Epithelial cell of alveolus of lung (primary cell): ENCODE results near the gene MEGF6. TPM values are rescaled to one million over a fixed set of nuclear protein-coding genes. Genes with fewer than 3 reads are reported as not detected.

ENCODE experiments used
- total RNA-seq: library from RNA; depleted of rRNA; stranded (reverse); fragments of >200 nt; gene quantifications from 2 replicates; pipeline ENCODE4 v1.2.1, GENCODE V29; 2015

MEGF6 gene, protein sequence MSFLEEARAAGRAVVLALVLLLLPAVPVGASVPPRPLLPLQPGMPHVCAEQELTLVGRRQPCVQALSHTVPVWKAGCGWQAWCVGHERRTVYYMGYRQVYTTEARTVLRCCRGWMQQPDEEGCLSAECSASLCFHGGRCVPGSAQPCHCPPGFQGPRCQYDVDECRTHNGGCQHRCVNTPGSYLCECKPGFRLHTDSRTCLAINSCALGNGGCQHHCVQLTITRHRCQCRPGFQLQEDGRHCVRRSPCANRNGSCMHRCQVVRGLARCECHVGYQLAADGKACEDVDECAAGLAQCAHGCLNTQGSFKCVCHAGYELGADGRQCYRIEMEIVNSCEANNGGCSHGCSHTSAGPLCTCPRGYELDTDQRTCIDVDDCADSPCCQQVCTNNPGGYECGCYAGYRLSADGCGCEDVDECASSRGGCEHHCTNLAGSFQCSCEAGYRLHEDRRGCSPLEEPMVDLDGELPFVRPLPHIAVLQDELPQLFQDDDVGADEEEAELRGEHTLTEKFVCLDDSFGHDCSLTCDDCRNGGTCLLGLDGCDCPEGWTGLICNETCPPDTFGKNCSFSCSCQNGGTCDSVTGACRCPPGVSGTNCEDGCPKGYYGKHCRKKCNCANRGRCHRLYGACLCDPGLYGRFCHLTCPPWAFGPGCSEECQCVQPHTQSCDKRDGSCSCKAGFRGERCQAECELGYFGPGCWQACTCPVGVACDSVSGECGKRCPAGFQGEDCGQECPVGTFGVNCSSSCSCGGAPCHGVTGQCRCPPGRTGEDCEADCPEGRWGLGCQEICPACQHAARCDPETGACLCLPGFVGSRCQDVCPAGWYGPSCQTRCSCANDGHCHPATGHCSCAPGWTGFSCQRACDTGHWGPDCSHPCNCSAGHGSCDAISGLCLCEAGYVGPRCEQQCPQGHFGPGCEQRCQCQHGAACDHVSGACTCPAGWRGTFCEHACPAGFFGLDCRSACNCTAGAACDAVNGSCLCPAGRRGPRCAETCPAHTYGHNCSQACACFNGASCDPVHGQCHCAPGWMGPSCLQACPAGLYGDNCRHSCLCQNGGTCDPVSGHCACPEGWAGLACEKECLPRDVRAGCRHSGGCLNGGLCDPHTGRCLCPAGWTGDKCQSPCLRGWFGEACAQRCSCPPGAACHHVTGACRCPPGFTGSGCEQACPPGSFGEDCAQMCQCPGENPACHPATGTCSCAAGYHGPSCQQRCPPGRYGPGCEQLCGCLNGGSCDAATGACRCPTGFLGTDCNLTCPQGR (N-terminal part only)
- total RNA-seq: 2.8 and 3.8 TPM in 2 replicates

DNA sequence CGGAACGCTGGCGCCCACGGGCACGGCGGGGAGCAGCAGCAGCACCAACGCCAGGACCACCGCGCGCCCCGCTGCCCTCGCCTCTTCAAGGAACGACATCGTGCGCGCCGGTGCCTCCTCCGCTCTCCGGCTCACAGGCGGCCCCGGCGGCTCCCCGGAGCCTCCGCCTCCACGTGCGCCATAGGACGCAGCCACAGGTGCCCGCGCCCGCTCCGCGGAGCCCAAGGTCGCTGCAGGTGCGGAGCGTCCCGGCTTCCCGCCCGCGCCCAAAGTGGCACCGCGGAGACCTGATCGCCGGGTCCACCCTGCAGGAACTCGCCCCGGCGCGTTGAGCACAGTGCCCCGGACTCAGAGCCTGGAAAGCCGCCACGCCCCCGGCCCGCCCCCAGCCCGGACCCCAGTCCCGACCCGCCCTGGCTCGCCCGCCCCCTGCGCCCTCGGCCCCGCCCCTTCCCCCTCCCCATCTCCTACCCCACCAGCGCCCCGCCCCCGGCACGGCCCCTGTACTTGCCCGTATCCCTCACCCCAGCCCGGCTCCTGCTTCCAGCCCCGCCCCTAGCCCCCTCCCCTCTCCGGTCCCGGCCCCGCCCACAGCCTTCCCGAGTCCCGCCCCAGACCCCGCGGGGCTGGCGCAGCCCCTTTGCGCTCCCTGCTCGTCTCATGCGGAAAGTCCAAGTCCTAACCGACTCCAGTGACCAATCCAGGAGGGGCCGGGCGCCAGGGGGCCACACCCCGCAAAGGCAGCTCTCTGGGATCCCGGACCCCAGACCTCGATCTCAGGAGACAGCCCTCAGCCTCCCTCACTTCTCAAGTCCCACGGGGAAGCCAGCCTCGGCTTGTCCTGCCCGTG, at the start of gene MEGF6:
MEGF6 (minus strand) TSS at position 339 of the 850 bp plus-strand sequence; CDS start at position 99, 240 bp downstream.

DNA sequence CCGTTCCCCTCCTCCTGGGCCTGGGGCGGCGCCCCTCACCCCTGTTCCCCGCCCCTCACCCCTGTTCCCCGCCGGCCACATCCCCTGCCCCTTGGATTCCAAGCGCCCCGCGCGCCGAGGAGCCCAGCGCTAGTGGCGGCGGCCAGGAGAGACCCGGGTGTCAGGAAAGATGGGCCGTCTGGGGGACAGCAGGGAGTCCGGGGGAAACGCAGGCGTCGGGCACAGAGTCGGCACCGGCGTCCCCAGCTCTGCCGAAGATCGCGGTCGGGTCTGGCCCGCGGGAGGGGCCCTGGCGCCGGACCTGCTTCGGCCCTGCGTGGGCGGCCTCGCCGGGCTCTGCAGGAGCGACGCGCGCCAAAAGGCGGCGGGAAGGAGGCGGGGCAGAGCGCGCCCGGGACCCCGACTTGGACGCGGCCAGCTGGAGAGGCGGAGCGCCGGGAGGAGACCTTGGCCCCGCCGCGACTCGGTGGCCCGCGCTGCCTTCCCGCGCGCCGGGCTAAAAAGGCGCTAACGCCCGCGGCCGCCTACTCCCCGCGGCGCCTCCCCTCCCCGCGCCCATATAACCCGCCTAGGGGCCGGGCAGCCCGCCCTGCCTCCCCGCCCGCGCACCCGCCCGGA, 40.7 kb upstream of the MEGF6 start, which contains the start of gene TP73:
TP73 (plus strand) TSS at position 587 of the 618 bp plus-strand sequence. CDS start 29,850 bp downstream, outside the sequence.

DNA sequence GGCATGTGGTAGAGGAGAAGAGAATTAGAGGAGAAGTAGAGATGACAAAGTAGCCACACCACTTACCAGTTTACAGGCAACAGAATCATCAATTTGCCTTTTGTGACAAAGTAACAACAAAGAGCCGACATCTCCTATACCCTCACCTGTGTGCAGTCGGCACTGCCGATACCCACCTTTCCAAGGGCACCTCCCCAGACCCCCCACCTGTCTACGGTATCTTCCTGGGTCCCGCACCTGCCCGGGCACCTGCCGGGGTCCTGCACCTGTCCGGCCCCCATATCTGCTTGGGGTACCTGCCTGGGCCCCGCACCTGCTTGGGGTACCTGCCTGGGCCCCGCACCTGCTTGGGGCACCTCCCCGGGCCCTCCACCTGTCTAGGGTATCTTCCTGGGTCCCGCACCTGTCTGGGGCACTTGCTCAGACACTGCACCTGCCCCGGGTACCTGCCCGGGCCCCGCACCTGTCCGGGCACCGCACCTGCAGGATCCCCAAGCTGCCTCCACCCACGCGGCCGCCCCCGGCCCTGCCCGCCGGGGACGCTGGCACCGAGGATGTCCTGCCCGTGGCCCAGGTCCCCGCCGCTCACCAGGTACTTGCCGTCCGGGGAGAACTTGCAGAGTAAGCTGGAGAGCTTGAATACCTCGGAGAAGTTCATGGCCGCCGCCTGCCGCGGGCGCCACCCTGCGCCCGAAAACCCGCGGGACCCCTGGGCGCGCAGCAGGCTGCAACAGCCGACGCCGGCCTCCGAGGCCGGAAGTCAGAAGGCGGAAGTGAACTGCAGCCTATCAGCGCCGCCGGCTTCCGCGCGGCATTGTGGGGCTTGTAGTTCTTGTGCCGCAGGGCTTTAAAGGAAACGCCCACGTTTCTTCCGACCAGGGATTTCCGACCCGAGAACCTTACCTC, 38.3 kb upstream of the MEGF6 start, which contains the start of gene WRAP73:
WRAP73 (minus strand) TSS at position 762 of the 906 bp plus-strand sequence; CDS start at position 658, 104 bp downstream.

DNA sequence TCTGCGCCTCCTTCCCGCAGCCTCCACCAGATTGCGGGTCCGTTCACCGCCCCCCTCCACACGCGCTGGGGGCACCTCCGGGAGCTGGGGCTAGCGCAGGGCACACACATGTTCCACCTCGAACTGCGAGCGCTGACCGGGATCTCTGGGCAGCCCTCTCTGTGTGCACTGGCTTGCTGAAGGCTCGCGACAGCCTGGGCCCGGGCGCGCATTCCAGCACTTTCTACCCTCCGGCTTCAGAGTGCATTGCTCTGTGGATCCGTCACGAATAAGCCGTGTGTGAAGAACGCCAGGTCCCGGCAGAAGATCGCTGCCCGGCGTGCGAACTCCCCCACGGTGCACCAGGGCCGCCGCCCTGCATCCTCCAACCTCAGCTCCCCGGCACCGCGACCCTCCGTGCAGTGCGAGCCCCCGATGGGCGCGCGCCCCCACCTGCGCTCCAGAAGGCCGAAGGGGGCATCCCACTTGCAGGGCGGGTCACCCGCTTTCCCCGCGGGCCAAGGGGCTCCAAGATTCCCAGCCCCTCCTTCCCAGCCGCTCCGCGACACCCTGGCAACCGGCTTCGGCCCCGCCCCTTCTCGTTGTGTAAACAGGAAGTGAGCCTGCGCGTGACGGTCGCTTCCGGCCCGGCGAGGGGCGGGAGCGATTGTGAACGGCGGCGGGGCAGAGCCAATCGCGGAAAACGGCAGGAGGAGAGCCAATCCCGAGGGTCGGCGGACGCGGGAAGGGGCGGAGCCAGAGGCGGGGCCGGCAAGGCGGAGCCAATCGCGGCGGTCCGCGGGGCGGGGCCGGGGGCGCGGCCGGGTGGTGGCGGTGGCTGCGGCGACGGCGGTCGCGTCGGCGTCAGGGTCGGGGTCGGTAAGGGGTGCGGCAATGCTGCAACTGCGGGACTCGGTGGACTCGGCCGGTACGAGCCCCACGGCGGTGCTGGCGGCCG, 13.2 kb upstream of the MEGF6 start, which contains the start of gene TPRG1L:
TPRG1L (plus strand) TSS at position 816 of the 937 bp plus-strand sequence; CDS start at position 874, 58 bp downstream.

DNA sequence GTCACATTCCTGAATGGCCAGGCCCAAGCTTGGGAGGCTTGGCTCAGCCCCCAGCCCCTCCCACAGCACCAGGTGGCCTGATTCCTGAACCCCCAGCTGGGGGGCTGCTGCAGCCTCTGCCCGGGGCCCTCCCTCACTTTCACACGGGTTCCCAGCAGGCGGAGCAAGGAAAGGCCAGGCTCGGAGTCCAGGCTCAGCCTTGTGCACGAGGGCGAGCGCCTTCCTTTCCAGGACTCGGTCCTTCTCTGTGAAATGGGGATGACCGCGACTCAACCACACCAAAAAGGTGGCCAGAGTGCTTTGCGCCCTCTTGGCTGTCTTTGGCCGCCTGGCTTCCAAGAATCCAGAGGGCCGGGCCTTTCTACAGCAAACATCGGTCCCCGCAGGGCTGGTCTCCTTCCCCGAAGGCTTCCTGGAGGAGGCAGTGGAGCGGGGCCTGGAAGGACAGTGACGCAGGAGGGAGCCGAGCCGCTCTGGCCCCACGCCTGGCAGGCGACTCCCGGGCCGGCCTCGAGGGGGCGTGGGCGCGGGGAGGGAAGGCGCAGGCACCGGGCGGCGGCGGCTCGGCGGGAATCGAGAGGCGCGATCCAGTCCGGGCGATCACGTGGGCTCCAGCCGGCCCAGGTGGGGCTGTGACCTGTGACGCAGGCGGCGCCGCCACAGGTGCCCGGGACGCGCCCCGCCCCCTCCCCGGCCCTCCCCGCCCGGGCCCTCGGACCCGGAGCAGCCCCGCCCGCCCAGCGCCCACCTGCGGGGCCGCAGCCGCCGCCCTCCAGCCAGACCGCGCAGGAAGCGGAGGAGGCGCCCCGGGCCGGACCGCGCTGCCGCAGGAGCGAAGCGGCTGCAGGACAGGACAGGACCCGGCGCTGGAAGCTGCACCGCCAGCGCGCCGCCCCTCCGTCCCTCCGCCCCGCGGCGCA, 157.2 kb downstream of the MEGF6 start, which contains the start of gene ARHGEF16:
ARHGEF16 (plus strand) TSS at position 775 of the 920 bp plus-strand sequence. CDS start 8,420 bp downstream, outside the sequence.

Other genes with a start within 250 kb of the MEGF6 start
- gene ARHGEF16, start 156.8 kb downstream of the MEGF6 start, total RNA-seq: 0.08 and 1.2 TPM in 2 replicates
- 14.4 and 22.6 TPM in 2 replicates for gene TPRG1L, start 13.5 kb upstream of the MEGF6 start, total RNA-seq
- gene WRAP73, start 38.6 kb upstream of the MEGF6 start, total RNA-seq: 13.3 and 25.2 TPM in 2 replicates
- gene TP73, start 41.0 kb upstream of the MEGF6 start, total RNA-seq: 0.16 and 0.26 TPM in 2 replicates
- not detected in 2 replicates for gene CCDC27, start 140.9 kb upstream of the MEGF6 start, total RNA-seq
- gene SMIM1, start 161.2 kb upstream of the MEGF6 start, total RNA-seq: 0.39 and 19.9 TPM in 2 replicates
- 29.4 and 30.9 TPM in 2 replicates for gene LRRC47, start 185.0 kb upstream of the MEGF6 start, total RNA-seq
- gene CEP104, start 245.7 kb upstream of the MEGF6 start, total RNA-seq: 11.1 and 16.4 TPM in 2 replicates
- gene DFFB, start 246.0 kb upstream of the MEGF6 start, total RNA-seq: 9.8 and 13.2 TPM in 2 replicates